Kidney (tissue), 14 donors: ENCODE data around the gene METTL26. TPM values are rescaled to one million over a fixed set of nuclear protein-coding genes. Genes with fewer than 3 reads are reported as not detected.

Experiments used
- DNase-seq, 5 donors: peaks; one replicate each; pipeline ENCODE4 v3.0.0-alpha.2; 2013 to 2020
- FAIRE-seq: peaks from 2 replicates; lab custom pipeline; 2012; peaks lifted over from hg19 to GRCh38; lab: Jason Lieb, UNC
- H3K27ac ChIP-seq, 2 donors: one replicate each; pipeline ENCODE4 v1.7.0; 2013; ENCODE audit warnings: low read depth in 2 of 2, low read length in 2 of 2, inconsistent platforms in 1 of 2
- H3K27me3 ChIP-seq: one replicate; pipeline ENCODE4 v1.7.1; 2013; ENCODE audit warnings: low read length, inconsistent platforms; ENCODE audit not compliant: control insufficient read depth, insufficient read depth
- H3K36me3 ChIP-seq, 3 donors: one replicate each; pipeline versions ENCODE4 v1.7.0 to v1.7.1; 2013; ENCODE audit warnings: low read length in 3 of 3, control low read depth in 1 of 3, inconsistent platforms in 1 of 3; ENCODE audit not compliant: insufficient read depth in 3 of 3, control insufficient read depth in 2 of 3
- H3K4me1 ChIP-seq, 3 donors: one replicate each; pipeline versions ENCODE4 v1.7.0 to v1.7.1; 2013; ENCODE audit warnings: low read length in 3 of 3, inconsistent platforms in 1 of 3, low read depth in 1 of 3; ENCODE audit not compliant: control insufficient read depth in 2 of 3, insufficient read depth in 2 of 3
- H3K4me3 ChIP-seq, 3 donors: one replicate each; pipeline versions ENCODE4 v1.7.0 to v1.8.1; 2013; ENCODE audit warnings: low read length in 3 of 3, control low read depth in 1 of 3, inconsistent platforms in 1 of 3
- H3K9ac ChIP-seq, 3 donors: one replicate each; pipeline versions ENCODE4 v1.7.0 to v1.7.1; 2013; ENCODE audit warnings: low read length in 3 of 3, control low read depth in 1 of 3, inconsistent platforms in 1 of 3
- H3K9me3 ChIP-seq, 3 donors: one replicate each; pipeline versions ENCODE4 v1.7.0 to v1.7.1; 2013; ENCODE audit warnings: low read length in 3 of 3, control low read depth in 1 of 3, inconsistent platforms in 1 of 3; ENCODE audit not compliant: control insufficient read depth in 2 of 3, insufficient read depth in 1 of 3
- intact Hi-C: fragments of 100-400 bp; cut with DNase I; formaldehyde crosslinking; loops from one replicate; pipeline ENCODE4 v1.11.1; 2022
- polyA plus RNA-seq: library from polyadenylated mRNA; stranded (reverse); fragments of 350-450 nt; fragmentation: Illumina TruSeq; extraction: RNeasy Lipid Tissue Mini Kit (QIAGEN cat#74804); gene quantifications from one replicate; pipeline ENCODE4 v1.2.3, GENCODE V29; 2014; ENCODE audit warnings: low read depth, low replicate concordance; ENCODE audit not compliant: insufficient read depth
- total RNA-seq: library from RNA; stranded (reverse); fragmentation: NEBNext Ultra II Directional; extraction: Animal tissue kit (Norgen Biotek cat#: 25700); gene quantifications from one replicate; pipeline ENCODE4 v1.2.1, GENCODE V29; 2021
- TF ChIP-seq, protein P1 (sequence below): IDR thresholded peaks from 3 replicates; pipeline ENCODE4 v1.5.1; 2012; ENCODE audit warnings: mild to moderate bottlenecking, moderate library complexity, borderline replicate concordance; ENCODE audit not compliant: insufficient read depth; ENCODE audit errors: extremely low read depth
- donor health status: control.
- donor health status: control.
- donor health status: control.
- donor health status: control.
- donor health status: control.
- donor health status: DM: yes; HTN: yes; CAD: no.
- donor health status: Normal renal cell carcinoma (clear cell type).

Gene METTL26
- total and polyA plus RNA-seq, 2 donors from 2014 or later: 44.2 to 183 TPM

DNA sequence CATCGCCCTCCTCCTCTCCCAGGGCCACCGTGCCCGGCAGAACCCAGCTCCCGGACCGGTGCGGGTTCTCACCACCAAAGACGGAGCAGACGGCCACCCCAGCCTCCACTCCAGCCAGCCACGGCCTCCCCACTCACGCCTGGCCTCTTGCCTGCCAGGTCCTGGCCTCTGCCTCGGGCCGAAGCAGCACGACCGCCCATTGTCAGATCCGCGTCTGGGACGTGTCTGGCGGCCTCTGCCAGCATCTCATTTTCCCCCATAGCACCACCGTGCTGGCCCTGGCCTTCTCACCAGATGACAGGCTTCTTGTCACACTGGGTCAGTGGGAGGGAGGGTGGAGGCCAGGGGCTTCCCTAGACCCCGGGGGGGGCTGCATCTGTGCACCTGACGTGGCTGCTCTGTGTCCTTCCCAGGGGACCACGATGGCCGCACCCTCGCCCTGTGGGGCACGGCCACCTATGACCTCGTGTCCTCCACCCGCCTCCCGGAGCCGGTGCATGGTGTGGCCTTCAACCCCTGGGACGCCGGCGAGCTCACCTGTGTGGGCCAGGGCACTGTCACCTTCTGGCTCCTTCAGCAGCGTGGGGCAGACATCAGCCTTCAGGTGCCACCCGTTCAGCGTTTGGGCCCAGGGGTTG lies 25.2 kb upstream of the METTL26 start:
- FAIRE-seq (no peak), DNase-seq (no peak)
- H3K27ac ChIP-seq: peak overlapping the region in 1 of 2 donors; percentile 13
- H3K9me3 ChIP-seq: no peaks in the 10 kb centered on the region
- TF ChIP-seq, protein P1, sequence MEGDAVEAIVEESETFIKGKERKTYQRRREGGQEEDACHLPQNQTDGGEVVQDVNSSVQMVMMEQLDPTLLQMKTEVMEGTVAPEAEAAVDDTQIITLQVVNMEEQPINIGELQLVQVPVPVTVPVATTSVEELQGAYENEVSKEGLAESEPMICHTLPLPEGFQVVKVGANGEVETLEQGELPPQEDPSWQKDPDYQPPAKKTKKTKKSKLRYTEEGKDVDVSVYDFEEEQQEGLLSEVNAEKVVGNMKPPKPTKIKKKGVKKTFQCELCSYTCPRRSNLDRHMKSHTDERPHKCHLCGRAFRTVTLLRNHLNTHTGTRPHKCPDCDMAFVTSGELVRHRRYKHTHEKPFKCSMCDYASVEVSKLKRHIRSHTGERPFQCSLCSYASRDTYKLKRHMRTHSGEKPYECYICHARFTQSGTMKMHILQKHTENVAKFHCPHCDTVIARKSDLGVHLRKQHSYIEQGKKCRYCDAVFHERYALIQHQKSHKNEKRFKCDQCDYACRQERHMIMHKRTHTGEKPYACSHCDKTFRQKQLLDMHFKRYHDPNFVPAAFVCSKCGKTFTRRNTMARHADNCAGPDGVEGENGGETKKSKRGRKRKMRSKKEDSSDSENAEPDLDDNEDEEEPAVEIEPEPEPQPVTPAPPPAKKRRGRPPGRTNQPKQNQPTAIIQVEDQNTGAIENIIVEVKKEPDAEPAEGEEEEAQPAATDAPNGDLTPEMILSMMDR: no peak
- no peaks in the 10 kb centered on the region for H3K27me3 ChIP-seq
- peak overlapping the region in 1 of 3 donors; percentile 19 for H3K9ac ChIP-seq
- no peaks in the 10 kb centered on the region for H3K36me3 ChIP-seq
- H3K4me1 ChIP-seq: peaks cover 0 to 10% (median 0%) of the 10 kb centered on the region in 3 donors
- H3K4me3 ChIP-seq: no peak overlapping the region
- intact Hi-C loops: no loop called here

DNA sequence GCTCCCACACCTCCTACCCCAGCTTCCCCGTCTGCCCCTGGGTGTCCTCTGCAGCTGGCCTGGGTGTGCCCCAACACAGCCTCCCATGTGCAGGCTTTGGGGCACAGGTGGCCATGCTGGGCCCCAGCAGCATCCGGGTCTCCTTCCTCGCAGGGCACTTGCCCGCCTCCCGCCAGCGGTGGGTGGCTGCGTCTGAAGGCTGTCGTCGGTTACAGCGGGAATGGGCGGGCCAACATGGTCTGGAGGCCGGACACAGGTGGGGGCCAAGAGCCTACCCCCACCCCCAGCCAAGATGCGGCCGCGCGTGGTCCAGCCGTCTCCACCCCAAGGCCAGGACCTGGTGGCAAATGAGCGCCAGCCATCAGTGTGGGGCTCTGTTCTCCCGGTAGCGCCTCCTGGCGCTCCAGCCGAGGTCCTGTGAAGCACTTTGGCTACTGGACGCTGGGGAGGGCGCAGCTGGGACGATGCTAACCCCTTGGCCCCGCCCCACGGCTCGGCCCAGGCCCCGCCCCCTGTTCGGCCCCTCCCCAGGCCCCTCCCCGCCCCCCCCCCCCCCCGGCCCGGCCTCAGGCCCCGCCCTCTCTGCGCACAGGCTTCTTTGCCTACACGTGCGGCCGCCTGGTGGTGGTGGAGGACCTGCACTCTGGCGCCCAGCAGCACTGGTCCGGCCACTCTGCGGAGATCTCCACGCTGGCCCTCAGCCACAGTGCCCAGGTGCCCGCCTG lies 24.5 kb upstream of the METTL26 start:
- no peak overlapping the region for H3K4me3 ChIP-seq
- H3K4me1 ChIP-seq: peaks cover 0 to 10% (median 0%) of the 10 kb centered on the region in 3 donors
- FAIRE-seq: no peak
- H3K9me3 ChIP-seq: no peaks in the 10 kb centered on the region
- H3K36me3 ChIP-seq: no peaks in the 10 kb centered on the region
- no peak overlapping the region for H3K27ac ChIP-seq
- TF ChIP-seq, protein P1: peak; percentile 67
- no peaks in the 10 kb centered on the region for H3K27me3 ChIP-seq
- H3K9ac ChIP-seq: no peak overlapping the region
- peak; percentile 89 to 98 (median 94) for DNase-seq
- intact Hi-C loops: no loop called here

DNA sequence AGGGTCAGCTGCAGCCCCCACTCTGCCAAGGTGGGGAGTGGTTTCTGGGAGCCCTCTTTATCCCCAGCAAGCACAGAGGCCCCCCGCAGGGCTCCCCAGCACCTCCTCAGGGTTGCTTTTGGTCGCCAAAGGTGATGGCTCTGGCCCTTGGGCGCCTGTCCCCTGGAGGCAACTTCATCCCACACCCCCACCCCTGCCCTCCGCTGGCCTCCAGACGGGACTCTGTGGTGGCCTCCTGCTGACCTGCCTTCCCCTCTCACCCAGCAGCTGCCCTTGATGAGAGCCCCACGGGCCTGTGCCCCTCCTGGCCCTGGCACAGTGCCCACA lies 24.0 kb upstream of the METTL26 start:
- DNase-seq (no peak), FAIRE-seq (no peak)
- Histone ChIP-seq H3K4me1 (peaks cover 0 to 10% (median 0%) of the 10 kb centered on the region in 3 donors), H3K9ac (no peak overlapping the region), H3K27me3 (no peaks in the 10 kb centered on the region), H3K36me3 (no peaks in the 10 kb centered on the region), H3K9me3 (no peaks in the 10 kb centered on the region), H3K27ac (no peak overlapping the region), H3K4me3 (no peak overlapping the region)
- intact Hi-C loops: no loop called here
- TF ChIP-seq, protein P1: no peak
